Activated CD4-positive, CD25-positive, alpha-beta regulatory T cell treated with anti-CD3 and anti-CD28 coated beads, Interleukin-2, amount 50 U/mL, for 16 hours (primary cell): ENCODE results near the gene APP.

ENCODE experiments used
- DNase-seq: peaks from one replicate; pipeline ENCODE4 v3.0.0-alpha.2; 2020; ENCODE audit warnings: low read depth, low spot score

The APP gene

DNA sequence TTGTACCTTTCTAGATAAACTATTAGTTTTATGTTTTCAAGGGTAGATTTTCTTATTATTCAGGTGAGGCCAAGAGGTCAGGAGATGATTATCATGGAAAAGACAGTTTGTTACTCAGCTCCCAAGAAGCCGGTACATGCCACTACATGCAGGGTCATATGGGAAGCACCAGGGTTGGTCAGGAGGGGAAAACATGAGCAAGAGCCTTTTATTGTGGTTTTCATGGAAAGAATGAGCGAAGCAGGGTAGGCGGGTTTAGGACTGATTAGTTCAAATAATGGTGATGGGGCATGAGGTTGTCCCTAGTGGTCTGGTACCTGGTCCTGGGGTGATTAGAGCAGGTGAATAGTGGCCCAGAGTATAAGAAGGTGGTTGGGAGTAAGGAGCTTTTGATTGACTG lies 189.9 kb downstream of the APP start:
- DNase-seq, result no peak

DNA sequence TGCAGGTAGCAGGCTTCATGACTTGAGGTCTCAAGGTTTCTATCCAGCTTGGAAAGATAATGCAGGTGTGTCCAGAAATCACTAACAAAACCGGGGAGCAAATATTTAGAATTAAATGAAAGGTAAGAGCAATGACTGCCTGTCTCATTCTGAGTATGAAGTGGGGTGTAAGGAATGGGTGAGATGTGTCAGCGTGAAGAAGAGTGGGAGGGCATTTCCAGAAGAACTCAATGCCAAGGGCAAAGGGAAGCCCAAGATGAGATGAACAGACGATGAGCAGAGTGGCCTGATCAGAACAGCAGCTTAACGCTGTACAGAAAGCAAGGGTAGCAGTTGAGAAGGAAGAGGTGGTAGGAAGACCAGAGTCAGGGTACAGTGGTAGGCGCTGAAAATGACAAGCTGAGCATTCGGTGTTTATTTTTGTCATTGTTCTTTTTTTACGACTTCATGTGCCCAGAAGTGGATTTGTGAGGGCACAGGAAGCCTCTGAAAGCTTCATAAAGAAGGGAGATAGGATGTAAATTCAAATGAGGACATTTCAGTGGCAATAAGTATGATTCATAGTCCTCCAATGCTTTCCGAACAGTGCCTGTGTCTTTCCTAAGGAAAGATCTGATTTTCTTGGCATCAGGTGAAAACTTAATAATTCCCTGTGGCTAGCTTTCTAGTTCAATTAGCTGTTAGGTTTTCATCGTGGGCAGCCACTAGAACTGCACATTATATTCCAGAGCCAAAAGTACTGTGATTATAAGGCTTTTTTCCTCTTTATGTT lies 190.5 kb downstream of the APP start:
- DNase-seq, result no peak

DNA sequence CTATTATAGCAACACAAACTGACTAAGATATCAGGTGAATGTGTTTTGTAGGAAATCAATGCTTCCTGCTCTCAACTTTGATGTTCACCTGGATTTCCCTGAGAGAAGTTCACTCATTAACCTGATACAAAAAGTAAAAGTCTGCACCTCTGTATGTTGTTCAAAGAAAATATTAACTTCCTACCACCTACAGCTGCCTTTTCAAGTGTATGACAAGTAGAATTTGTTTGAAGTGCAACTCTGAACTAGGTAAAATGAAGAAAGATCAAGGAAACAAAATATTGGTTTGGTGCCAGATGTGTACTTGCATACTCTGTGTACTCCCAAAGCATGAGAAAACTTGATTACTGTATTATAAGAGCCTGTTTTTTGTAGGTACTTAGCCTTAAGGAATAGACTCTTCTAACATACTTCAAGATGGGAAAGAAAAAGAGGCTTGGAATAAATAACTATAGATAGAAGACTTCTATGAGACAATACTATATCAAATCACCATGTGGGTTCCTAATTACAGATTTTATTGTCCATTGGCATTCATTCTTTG lies 193.4 kb downstream of the APP start:
- no peak for DNase-seq

DNA sequence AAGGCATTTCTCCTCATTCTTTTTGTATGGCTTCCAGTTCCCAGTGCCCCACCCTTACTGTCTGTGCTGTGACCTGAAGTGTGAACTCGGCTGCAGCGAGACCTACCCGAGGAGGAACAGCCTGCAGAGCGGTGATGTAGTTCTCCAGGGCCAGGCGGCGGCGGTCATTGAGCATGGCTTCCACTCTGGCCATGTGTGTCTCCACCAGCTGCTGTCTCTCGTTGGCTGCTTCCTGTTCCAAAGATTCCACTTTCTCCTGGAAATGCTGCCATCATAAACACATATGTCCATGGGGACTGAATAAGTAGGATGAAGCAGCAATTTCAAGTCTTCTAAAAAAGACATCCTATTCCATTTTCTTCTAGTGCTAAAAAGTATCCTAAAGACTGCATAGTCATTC lies 195.6 kb downstream of the APP start:
- no peak for DNase-seq

DNA sequence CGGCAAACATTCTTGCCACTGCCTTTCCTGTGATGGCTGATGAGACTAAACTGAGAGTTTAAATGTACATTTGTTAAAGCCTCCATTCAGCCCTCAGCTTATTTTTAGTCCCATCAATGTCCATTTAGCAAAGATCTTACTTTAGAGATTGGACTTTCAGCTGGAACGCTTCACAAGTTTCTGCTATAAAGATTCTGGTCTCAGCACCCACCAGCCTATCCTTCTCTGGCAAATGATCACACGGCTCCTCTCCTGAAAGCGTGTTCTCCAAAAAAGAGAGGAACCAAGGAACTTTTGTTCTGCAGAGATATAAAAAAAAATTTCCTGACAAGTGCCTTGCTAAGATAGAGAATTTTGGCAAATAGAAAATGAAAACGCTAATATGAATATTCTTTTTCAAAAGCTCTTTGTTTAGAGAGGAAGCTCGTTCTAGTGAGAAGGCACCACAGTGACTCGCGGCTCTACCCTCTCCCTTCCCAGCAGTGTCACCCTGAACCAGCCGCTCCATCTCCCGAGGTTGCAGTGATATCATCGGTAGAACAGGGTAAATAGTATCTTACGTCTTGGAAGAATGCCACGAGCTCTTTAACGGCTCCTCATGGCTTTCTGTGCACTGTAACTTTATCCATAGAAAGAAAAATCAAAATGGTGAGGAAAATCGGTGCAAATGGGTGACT lies 200.2 kb downstream of the APP start:
- DNase-seq, result no peak

DNA sequence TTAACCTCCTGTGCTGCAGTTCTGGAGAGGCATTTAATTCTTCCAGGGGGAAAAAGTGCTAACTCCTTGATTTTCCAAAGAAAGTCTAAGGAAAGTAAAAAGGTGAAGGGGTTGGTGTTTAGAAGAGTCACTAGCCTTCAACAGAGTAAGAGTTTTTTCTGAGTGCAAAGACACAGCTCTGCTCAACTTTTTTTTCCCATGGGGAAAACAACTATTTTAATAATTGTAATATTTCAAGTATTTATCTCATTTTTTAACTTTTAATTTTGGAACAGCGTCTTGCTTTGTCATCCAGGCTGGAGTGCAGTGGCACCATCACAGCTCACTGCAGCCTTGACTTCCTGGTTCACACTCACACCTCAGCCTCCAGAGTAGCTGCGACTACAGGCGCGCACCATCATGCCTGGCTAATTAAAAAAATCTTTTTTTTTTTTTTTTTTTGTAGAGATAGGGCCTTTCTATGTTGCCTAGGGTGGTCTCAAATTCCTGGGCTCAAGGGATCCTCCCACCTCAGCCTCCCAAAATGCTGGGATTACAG lies 202.6 kb downstream of the APP start:
- DNase-seq, result no peak

DNA sequence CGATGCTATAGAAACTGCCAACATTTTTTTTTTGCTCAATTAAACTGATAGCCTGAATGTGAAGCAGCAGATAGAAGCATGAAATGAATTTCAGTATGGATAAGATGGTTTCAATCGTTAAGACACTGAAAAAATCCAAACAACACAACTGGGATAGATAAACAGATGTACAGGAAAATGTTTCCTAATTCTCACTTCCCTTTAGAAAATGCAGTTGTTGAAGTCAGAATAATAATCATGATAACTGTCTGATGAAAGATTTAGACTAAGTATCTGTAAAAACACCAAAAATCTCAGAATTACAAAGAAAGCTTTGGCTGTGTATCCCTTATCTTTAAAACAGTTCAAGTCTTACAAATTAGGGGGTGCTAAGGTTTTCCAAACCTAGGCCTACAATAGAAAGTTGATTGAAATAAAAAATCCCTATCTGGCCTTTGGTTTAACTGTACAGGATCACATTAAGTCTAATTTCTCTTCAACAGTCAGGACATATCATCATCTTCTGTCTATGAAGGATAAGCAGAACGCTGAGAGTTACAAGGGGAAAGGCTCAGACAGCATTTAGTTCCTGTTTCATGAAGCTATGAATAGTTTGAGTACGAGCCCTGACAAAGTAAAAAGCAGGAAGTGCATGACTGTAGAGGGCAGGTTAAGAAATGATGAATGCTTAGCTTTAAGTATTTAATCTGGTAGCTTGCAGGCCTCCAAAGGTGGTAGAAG lies 203.2 kb downstream of the APP start:
- DNase-seq, result no peak

DNA sequence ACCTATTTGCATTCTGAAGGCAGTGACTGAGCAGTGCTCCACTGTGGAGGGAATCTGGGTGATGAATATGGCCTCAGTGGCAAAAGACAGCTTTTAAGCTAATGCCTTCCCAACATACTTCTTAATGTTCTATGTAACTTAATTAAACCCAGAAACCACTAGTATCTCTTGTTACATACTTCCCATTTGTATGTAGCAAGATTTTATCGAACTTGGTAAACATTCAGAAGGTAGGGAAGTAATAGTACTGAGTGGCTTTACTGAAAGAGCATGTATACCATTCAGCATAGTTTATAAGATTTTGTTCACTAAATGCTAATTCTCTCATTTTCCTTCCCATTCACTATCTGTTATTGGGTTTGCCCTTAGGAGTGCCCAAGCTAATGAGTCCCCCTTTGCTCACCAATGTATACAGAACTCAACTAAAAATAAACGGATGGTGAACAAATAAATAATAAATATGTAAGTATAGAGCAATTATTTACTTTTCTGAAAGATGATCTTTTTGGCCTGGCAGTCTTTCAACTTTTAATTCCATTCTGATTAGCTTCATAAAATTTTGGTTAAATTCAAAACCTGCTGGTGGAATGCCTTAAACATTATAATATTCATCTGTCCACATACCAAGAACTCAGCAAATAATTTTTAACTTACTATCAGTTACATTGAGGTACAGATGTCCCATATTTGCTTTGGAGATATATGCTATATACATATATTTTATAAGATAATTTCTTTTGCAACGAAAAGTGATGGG lies 204.4 kb downstream of the APP start:
- DNase-seq, result no peak

DNA sequence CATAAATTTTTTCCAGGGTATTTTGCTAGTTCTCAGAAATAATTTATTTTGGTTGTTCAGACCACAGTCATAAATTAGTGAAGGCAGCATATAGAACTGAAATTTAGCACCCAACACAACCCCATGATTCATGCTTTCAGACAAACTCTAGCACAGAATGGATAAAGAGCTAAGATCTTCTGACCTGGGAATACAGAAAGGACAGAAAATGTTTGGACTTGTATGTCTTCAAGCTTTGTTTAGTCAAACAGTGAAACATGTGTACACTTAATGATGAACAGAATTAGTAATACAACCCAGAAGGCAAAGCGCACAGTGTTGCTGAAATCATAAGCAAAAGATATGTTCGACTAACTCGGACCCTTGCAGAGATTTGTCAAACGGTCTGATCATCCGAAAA lies 205.6 kb downstream of the APP start:
- DNase-seq, result no peak

DNA sequence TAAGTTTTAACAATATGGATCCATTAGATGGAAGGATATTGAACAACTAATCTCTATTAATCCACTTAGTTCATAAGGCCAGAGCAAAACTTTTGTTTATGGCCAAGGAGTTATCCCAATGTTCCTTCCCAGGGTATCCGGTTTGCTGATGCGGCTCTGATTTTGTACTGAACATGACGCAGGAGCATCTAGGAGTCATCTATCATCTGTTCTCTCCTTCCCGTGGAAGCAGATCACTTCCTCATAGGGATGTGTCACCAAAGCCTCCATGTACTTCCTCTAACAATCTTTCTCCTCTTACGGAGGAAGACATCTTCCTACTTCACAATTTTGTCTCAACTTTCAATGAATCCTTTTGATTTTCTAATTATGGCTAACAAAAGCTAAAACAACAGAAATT lies 206.6 kb downstream of the APP start:
- no peak for DNase-seq

DNA sequence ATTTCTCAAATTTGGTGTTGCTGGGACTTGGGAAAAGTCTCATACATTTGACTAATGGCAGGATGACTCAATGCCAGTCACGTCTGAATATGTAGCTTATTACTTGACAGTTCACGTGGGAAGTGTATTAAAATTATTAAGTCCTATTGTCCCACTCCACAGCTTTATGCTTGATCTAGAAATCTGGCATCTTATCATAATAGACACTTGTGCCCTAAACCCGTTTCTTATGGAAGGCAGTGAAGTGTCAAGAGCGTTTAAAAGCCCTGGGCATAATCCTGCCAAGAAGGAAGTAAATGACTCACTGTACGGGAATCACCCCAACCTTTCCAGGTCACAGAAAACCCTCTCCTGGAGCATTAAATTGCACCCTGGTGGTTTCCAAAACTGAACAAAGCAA lies 207.4 kb downstream of the APP start:
- no peak for DNase-seq

DNA sequence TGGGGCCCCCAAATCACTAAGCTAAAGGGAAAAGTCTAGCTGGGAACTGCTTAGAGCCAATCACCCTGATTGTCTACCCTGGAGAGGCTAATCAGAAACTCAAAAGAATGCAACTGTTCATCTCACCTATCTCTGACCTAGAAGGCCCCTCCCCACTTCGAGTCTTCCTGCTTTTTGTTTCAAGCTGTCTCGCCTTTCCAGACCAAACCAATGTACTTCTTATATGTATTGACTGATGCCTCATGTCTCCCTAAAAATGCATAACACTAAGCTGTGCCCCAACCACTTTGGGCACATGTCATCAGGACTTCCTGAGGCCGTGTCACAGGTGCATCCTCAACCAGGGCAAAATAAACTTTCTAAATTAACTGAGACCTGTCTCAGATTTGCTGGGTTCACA lies 209.5 kb downstream of the APP start:
- DNase-seq, result no peak

DNA sequence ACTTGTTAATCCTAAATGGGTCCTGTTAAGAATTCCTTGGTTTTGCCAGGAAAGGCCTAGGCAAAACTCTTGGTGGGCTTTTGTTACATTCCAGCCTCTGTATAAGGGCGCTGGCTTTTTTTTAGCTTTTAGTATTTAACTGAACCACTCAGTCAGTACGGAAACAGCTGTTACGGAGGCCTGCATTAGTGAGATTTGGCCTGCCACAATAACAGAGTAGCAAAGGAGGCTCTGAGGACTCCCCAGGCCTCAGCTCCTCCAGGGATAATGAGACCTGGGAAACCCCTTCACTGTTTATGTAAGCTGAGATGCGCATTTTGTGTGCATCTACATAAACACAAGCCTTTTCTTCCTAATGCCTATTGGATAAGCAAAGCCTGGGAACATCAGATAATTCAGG lies 210.2 kb downstream of the APP start:
- DNase-seq, result no peak

DNA sequence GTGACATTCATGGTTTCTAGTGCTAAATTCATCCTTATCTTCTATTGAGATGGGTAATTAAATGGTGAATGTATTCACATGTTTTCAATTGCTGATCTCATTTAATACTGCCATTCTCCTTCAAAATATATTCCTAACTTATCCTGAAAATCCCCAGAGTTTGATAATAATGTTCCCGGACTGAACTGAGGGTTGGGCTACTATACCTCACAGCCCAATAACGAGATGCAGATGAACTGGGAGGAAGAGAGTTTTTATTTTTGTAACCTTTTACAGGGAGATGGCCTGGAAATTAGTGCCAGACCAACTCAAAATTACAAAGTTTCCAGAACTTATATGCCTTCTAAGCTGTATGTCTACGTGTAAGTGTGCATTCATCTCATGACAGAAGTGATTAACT lies 210.8 kb downstream of the APP start:
- DNase-seq, result no peak

DNA sequence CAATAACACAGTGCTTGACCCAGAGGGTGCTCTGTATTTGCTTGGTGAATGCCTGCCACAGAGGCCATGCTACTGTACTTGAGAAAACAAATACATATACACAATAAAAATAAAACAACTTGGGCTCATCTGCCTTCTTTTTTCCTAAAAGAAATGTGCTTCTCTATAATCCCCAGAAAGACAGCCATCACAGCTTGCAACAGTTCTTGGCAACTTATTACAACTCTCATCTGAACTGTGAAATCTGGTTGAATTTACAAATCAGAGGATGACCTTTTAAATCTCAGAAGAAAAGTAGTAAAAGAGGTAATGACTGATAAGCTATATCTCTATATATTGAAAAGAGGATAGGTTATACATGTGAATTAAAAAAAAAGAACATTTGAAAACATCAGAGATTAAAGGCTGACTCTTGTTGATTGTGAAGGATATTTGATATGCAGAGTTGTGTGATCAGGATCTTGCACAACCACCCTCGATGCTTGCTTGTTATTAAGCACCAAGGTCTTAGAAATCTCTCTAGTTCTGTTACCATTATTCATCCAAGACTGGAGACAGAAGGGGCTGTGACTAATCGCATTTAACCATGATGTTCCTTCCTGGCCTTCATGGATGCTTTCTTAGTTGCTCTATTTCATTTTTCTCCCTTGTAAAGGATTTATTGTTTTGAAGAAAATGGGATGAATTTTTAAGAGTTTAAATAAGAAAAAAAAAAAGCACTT lies 213.4 kb downstream of the APP start:
- no peak for DNase-seq

DNA sequence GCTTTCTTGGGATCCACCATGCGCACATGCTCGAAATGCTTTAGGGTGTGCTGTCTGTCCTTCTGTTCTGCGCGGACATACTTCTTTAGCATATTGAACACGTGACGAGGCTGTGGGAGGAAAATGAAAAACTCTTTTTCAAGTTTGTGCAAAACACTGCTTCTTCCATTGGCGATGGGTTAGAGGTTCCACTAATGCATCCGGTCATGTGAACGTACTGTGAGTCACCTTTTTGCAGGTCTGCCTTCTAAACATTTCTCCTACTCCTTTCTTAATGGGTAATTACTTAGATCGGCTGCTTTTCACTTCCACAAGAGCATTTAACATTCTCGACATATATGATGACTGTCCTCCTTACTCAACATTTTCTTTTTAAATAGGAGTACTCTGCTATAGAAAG lies 214.9 kb downstream of the APP start:
- no peak for DNase-seq

DNA sequence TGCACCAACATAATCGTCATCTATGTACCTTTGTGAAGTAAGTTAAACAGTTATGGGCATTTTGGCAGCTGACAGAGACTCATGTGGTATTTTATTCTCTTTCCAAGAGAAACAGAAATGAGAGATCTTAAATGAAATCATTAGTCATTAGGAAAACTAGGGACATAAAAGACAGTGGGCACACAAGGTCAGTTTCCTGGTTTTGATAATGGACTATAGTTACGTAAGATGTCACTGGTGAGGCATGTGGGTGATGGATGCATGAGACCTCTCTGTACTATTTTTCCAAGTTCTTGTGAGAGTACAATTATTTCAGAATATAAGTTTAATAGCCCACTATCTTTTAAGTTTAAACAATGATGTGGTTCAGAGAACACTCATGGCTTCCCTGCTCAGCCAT lies 216.9 kb downstream of the APP start:
- no peak for DNase-seq

DNA sequence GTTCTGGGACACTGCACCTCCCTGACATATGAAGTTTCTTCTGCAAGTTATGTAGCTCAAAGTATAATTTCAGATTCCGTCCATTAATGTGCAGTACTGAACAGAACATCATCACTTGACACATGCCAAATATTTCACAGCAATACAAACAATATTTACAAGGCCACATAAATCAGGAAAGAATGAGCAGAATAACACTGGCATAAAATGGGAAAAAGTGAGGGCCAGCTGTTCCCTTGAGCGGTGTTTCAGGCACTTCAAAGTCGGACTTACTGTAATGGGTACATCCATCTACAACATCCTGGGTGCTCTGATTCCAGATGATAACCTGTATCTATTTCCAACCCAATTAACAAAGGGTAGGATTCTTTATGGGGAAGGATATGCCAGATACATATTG lies 217.4 kb downstream of the APP start:
- no peak for DNase-seq

DNA sequence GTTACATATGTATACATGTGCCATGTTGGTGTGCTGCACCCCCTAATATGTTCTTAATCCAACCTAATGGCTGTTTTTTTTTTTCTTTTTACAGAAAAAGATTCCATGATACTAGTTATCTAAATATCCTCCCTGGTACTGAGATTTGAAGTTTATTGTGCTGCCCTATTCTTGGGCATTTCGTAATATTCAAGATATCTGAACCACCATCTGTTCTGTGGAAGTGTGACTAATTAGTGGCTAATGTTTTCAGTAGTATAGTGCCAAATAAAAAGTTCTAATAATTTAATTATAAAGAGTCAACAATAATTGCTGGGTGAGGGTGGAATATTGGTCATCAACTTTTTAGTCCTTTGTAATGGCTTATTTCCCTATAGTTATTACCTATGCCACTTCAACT lies 218.3 kb downstream of the APP start:
- no peak for DNase-seq

DNA sequence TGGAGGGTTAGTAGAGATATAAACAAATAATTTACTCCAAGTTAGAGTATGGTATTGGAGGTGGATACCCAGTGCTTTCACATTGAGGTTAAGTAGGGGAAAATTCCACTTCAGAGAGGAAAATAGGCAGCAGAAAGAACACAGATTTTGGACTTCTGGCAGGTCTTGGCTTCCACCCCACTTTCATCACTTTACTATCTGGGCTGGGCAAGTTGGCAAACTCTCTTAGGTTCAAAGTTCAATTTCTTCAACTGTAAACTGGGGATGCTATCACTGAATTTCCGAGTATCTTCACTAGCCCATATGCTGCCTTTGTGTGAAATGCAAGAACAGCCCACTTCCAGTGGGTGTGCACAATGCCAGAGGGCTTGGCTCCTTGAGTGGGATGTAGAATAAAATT lies 220.9 kb downstream of the APP start:
- no peak for DNase-seq

DNA sequence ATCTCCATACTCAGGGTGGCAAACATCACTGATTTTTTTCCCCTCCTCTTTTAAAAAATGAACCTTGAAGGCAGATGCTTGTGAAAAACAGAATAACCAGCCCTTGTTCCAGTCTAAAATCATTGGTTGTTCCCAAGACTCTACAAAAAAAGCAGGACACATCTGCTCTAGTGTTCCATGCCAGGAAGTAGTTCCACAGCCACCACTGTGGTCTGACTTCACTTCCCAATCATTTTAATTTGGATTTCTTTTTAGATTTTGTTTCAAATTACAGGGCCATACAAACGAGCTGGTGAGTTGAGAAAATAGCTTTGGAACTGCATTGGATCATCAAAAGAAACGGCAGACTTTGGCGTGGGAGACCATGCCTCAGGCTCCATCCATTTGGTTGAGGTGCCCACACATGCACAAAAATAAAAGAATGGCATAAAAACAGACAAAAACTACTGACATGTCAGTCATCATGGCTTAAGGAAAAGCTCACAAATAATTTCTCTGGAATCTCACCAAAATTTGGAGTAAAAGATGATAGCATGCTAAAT lies 225.8 kb downstream of the APP start:
- DNase-seq, result no peak
